Neural crest cell (in vitro differentiated cells): Measurements from ENCODE around the gene SMIM45.

ENCODE experiments used
- DNase-seq: peaks from one replicate; pipeline ENCODE4 v3.0.0; 2021; ENCODE audit warnings: low read depth, mixed read lengths, low spot score
- H3K27ac Mint-ChIP-seq: one replicate; pipeline ENCODE4 v1.8.0; 2021; ENCODE audit warnings: mild to moderate bottlenecking, mixed read lengths; ENCODE audit not compliant: unreplicated experiment
- H3K27me3 Mint-ChIP-seq: 2 replicates; pipeline ENCODE4 v1.8.0; 2021; ENCODE audit warnings: low read depth, mild to moderate bottlenecking, mixed read lengths
- H3K36me3 Mint-ChIP-seq: 2 replicates; pipeline ENCODE4 v1.8.0; 2021; ENCODE audit warnings: low read depth, mild to moderate bottlenecking, mixed read lengths
- H3K4me1 Mint-ChIP-seq: 2 replicates; pipeline ENCODE4 v1.8.0; 2021; ENCODE audit warnings: mixed read lengths
- H3K4me3 Mint-ChIP-seq: one replicate; pipeline ENCODE4 v1.8.0; 2021; ENCODE audit warnings: mild to moderate bottlenecking, mixed read lengths
- H3K9me3 Mint-ChIP-seq: 2 replicates; pipeline ENCODE4 v1.8.0; 2021; ENCODE audit warnings: mixed read lengths
- CTCF ChIP-seq: fragments of 200-600 bp; sonication (generic); conservative IDR thresholded peaks from 2 replicates; pipeline ENCODE4 v1.5.0; 2021; ENCODE audit warnings: antibody characterized with exemption, mild to moderate bottlenecking

Gene SMIM45

GRCh38 chr22:41963453-41964111 lies 11.6 kb downstream of the SMIM45 start:
- Mint-ChIP-seq H3K9me3 (no peaks in the 10 kb centered on the region), H3K27me3 (no peaks in the 10 kb centered on the region), H3K27ac (peak overlapping the region; percentile 21), H3K36me3 (no peaks in the 10 kb centered on the region), H3K4me1 (peaks cover 37% of the 10 kb centered on the region), H3K4me3 (no peak overlapping the region)
- DNase-seq: no peak
- no peak for TF ChIP-seq CTCF

- no peak overlapping the region for H3K27ac Mint-ChIP-seq
- no peaks in the 10 kb centered on the region for H3K27me3 Mint-ChIP-seq
- H3K4me3 Mint-ChIP-seq: peak overlapping the region; percentile 19
- no peaks in the 10 kb centered on the region for H3K9me3 Mint-ChIP-seq
- H3K36me3 Mint-ChIP-seq: no peaks in the 10 kb centered on the region
- DNase-seq: no peak
- TF ChIP-seq CTCF: no peak
- H3K4me1 Mint-ChIP-seq: peaks cover 37% of the 10 kb centered on the region
Observed at GRCh38 chr22:41964112-41964491, 12.2 kb downstream of the SMIM45 start.

GRCh38 chr22:41966225-41966606 lies 14.3 kb downstream of the SMIM45 start:
- Mint-ChIP-seq H3K27me3 (no peaks in the 10 kb centered on the region), H3K9me3 (no peaks in the 10 kb centered on the region), H3K4me3 (peak overlapping the region; percentile 17), H3K36me3 (no peaks in the 10 kb centered on the region), H3K4me1 (peaks cover 28% of the 10 kb centered on the region), H3K27ac (no peak overlapping the region)
- no peak for DNase-seq
- no peak for TF ChIP-seq CTCF

GRCh38 chr22:41966607-41967240 lies 14.8 kb downstream of the SMIM45 start:
- H3K27ac Mint-ChIP-seq: peak overlapping the region; percentile 51
- TF ChIP-seq CTCF: peak; percentile 57
- DNase-seq: no peak
- peak overlapping the region; percentile 18 for H3K4me3 Mint-ChIP-seq
- no peaks in the 10 kb centered on the region for H3K36me3 Mint-ChIP-seq
- no peaks in the 10 kb centered on the region for H3K27me3 Mint-ChIP-seq
- H3K4me1 Mint-ChIP-seq: peaks cover 27% of the 10 kb centered on the region
- H3K9me3 Mint-ChIP-seq: no peaks in the 10 kb centered on the region

GRCh38 chr22:41968601-41969000 lies 16.7 kb downstream of the SMIM45 start:
- H3K4me3 Mint-ChIP-seq: no peak overlapping the region
- no peaks in the 10 kb centered on the region for H3K9me3 Mint-ChIP-seq
- TF ChIP-seq CTCF: no peak
- no peaks in the 10 kb centered on the region for H3K36me3 Mint-ChIP-seq
- H3K27me3 Mint-ChIP-seq: peaks cover 10% of the 10 kb centered on the region
- peak overlapping the region; percentile 60 for H3K27ac Mint-ChIP-seq
- no peak for DNase-seq
- H3K4me1 Mint-ChIP-seq: peaks cover 20% of the 10 kb centered on the region
